ENCODE data around the gene UNC93A.

GRCh38 chr6:167270499-167271311 lies 20.4 kb upstream of the UNC93A start:
- TF ChIP-seq SPI1 (IDR thresholded peaks at IDR 0.05; ENCODE audit: low read depth, low read length) (no peak), POLR2A (IDR thresholded peaks at IDR 0.05; ENCODE audit: low read depth, low read length) (no peak), POLR2AphosphoS5 (IDR thresholded peaks at IDR 0.05; ENCODE audit: low read depth, low read length) (no peak)

Data from GM12891 (cell line).